ENCODE data around the gene WSCD2. TPM values are rescaled to one million over a fixed set of nuclear protein-coding genes. Genes with fewer than 3 reads are reported as not detected.

WSCD2 gene
- total and polyA plus RNA-seq, 2 donors (not counting 1 experiment from before 2014, with no cell fraction given), result 1.1 to 5.9 TPM

DNA sequence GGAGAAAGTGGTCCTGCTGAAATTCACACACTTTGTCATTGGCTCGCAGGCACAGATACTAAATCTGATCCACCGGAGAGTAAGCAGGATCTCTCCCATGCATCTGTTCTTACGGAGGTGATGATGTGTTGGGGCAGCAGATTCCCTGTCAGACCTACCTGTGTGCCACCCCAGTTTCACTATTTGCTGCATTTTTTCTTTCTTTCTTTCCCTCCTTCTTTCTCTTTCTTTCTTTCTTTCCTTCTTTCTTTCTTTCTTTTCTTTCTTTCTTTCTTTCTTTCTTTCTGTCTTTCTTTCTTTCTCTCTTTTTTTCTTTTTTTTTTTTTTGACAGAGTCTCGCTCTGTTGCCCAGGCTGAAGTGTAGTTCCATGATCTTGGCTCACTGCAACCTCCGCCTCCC is 37.4 kb downstream of the WSCD2 start:
- no CpG with 5 or more reads among the region's 5 CpGs for WGBS (ENCODE audit: insufficient coverage)
- H3K27me3 Mint-ChIP-seq, result peaks cover 14% of the 10 kb centered on the region
- Histone ChIP-seq H3K9ac (ENCODE audit: low read length) (no peak overlapping the region), H3K4me2 (replicated peaks; ENCODE audit: low read depth, low read length, poor library complexity, severe bottlenecking) (no peak overlapping the region), H3K4me3 (ENCODE audit: control extremely low read depth in 1 of 5, extremely low read depth in 1 of 5, insufficient read depth in 1 of 5, low read depth in 2 of 5, low read length in 4 of 5) (no peak overlapping the region), H2AFZ (ENCODE audit: insufficient read depth, low read depth, low read length, poor library complexity, severe bottlenecking) (no peak overlapping the region), H3K4me1 (ENCODE audit: control insufficient read depth in 2 of 2, insufficient read depth in 2 of 2, low read length in 2 of 2) (no peaks in the 10 kb centered on the region), H3K27me3 (replicated peaks in 1 of 4; ENCODE audit: control extremely low read depth in 1 of 4, control insufficient read depth in 3 of 4, insufficient read depth in 4 of 4, low read length in 3 of 4) (peaks cover 0 to 8% (median 0%) of the 10 kb centered on the region in 4 experiments), H3K79me2 (ENCODE audit: control insufficient read depth, insufficient read depth, low read length) (no peaks in the 10 kb centered on the region), H3K36me3 (replicated peaks in 1 of 2; ENCODE audit: control extremely low read depth in 1 of 2, control insufficient read depth in 1 of 2, extremely low read depth in 1 of 2, insufficient read depth in 2 of 2, low read length in 1 of 2) (no peaks in the 10 kb centered on the region), H3K9me3 (ENCODE audit: control extremely low read depth in 1 of 3, control insufficient read depth in 2 of 3, insufficient read depth in 1 of 3, low read length in 2 of 3) (peaks cover 0 to 3% (median 0%) of the 10 kb centered on the region in 3 donors), H4K20me1 (ENCODE audit: control insufficient read depth, insufficient read depth, low read length, poor library complexity, severe bottlenecking) (no peaks in the 10 kb centered on the region), H3K27ac (ENCODE audit: low read length in 2 of 2) (no peak overlapping the region)
- ChIA-PET POLR2A (no interaction called here), CTCF (no interaction called here)
- no peak overlapping the region for H3K27ac Mint-ChIP-seq
- no peaks in the 10 kb centered on the region for H3K9me3 Mint-ChIP-seq (ENCODE audit: insufficient read depth)
- no peak overlapping the region for H3K4me3 Mint-ChIP-seq
- intact Hi-C loops (cut with micrococcal nuclease), result no loop called here
- no peak for ATAC-seq (ENCODE audit: low read depth)
- H3K4me1 Mint-ChIP-seq, result no peaks in the 10 kb centered on the region
- TF ChIP-seq EZH2 (IDR thresholded peaks at IDR 0.05; ENCODE audit: borderline replicate concordance, insufficient read depth, low read depth, low read length, poor library complexity, severe bottlenecking), result no peak
- TF ChIP-seq CTCF (IDR thresholded peaks at IDR 0.05), result no peak
- DNase-seq, result no peak

- H3K27ac ChIP-seq (ENCODE audit: low read length in 2 of 2), result no peak overlapping the region
- CTCF ChIA-PET, result no interaction called here
Measured at GRCh38 chr12:108167974-108168373, 38.9 kb downstream of the WSCD2 start.

More at GRCh38 chr12:108167974-108168373, 38.9 kb downstream of the WSCD2 start:
- H3K9me3 Mint-ChIP-seq (ENCODE audit: insufficient read depth), result no peaks in the 10 kb centered on the region
- H3K4me1 Mint-ChIP-seq, result no peaks in the 10 kb centered on the region
- H3K4me3 Mint-ChIP-seq, result no peak overlapping the region
- Histone ChIP-seq H3K9ac (ENCODE audit: low read length) (no peak overlapping the region), H3K4me3 (ENCODE audit: control extremely low read depth in 1 of 5, extremely low read depth in 1 of 5, insufficient read depth in 1 of 5, low read depth in 2 of 5, low read length in 4 of 5) (no peak overlapping the region), H3K4me1 (ENCODE audit: control insufficient read depth in 2 of 2, insufficient read depth in 2 of 2, low read length in 2 of 2) (no peaks in the 10 kb centered on the region), H3K27me3 (replicated peaks in 1 of 4; ENCODE audit: control extremely low read depth in 1 of 4, control insufficient read depth in 3 of 4, insufficient read depth in 4 of 4, low read length in 3 of 4) (peaks cover 0 to 8% (median 0%) of the 10 kb centered on the region in 4 experiments), H3K79me2 (ENCODE audit: control insufficient read depth, insufficient read depth, low read length) (no peaks in the 10 kb centered on the region), H4K20me1 (ENCODE audit: control insufficient read depth, insufficient read depth, low read length, poor library complexity, severe bottlenecking) (no peaks in the 10 kb centered on the region), H3K36me3 (replicated peaks in 1 of 2; ENCODE audit: control extremely low read depth in 1 of 2, control insufficient read depth in 1 of 2, extremely low read depth in 1 of 2, insufficient read depth in 2 of 2, low read length in 1 of 2) (no peaks in the 10 kb centered on the region), H2AFZ (ENCODE audit: insufficient read depth, low read depth, low read length, poor library complexity, severe bottlenecking) (no peak overlapping the region), H3K9me3 (ENCODE audit: control extremely low read depth in 1 of 3, control insufficient read depth in 2 of 3, insufficient read depth in 1 of 3, low read length in 2 of 3) (peaks cover 0 to 3% (median 0%) of the 10 kb centered on the region in 3 donors), H3K4me2 (replicated peaks; ENCODE audit: low read depth, low read length, poor library complexity, severe bottlenecking) (no peak overlapping the region)
- POLR2A ChIA-PET, result no interaction called here
- H3K27ac Mint-ChIP-seq, result no peak overlapping the region
- intact Hi-C loops (cut with micrococcal nuclease), result no loop called here
- ATAC-seq (ENCODE audit: low read depth) (no peak), DNase-seq (no peak)
- 25% methylated on average over 3 of the region's 3 CpGs for WGBS (ENCODE audit: insufficient coverage)
- H3K27me3 Mint-ChIP-seq, result peaks cover 14% of the 10 kb centered on the region
- no peak for TF ChIP-seq CTCF (IDR thresholded peaks at IDR 0.05)
- TF ChIP-seq EZH2 (IDR thresholded peaks at IDR 0.05; ENCODE audit: borderline replicate concordance, insufficient read depth, low read depth, low read length, poor library complexity, severe bottlenecking), result no peak
